ENCODE data around the gene ALDH1A2. TPM values are rescaled to one million over a fixed set of nuclear protein-coding genes. Genes with fewer than 3 reads are reported as not detected.

The ALDH1A2 gene
- polyA plus RNA-seq, 1 of the 3 experiments (the other 2 are of a cell fraction) = not detected

DNA sequence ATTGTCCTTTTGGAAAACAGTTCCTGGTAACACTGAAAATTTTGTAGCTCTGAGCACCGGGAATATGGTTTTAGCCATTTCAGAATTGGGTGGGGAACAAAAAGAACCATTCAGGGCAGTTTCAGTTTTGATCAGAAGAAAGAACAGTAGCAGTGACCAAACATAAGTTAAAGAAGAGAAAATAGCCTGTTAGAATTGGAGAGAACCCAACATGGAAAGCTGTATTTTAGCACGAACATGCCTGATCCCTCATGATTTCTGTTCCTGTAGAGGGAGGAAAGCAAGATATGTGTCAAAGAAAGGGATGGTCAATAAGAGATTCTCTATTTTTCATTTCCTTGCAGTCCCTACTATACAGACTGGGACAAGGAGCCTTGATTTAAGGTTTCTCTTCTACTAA lies 119.9 kb downstream of the ALDH1A2 start:
- Histone ChIP-seq H3K4me2 (no peak overlapping the region), H3F3A (replicated peaks; ENCODE audit: insufficient read depth) (no peaks in the 10 kb centered on the region), H3K79me2 (ENCODE audit: insufficient read depth) (no peaks in the 10 kb centered on the region), H3K9me2 (no peaks in the 10 kb centered on the region), H4K20me1 (ENCODE audit: insufficient read depth) (no peaks in the 10 kb centered on the region), H3K4me3 (ENCODE audit: low read depth in 2 of 2, low read length in 1 of 2) (no peak overlapping the region), H3K9me3 (no peaks in the 10 kb centered on the region), H3K9ac (no peak overlapping the region), H3K27me3 (ENCODE audit: insufficient read depth) (no peaks in the 10 kb centered on the region), H3K27ac (ENCODE audit: low read depth in 2 of 2, low read length in 1 of 2) (no peak overlapping the region), H2AFZ (ENCODE audit: low read depth) (no peak overlapping the region; the same call in 1 of the 2 replicates), H3K4me1 (ENCODE audit: control insufficient read depth in 1 of 2, insufficient read depth in 2 of 2, low read depth in 1 of 2, low read length in 1 of 2) (peaks cover 0 to 21% of the 10 kb centered on the region in 2 experiments; a peak in 2 of 4 replicates), H3K36me3 (replicated peaks in 1 of 2; ENCODE audit: control insufficient read depth in 1 of 2, insufficient read depth in 2 of 2, low read length in 1 of 2) (no peaks in the 10 kb centered on the region)
- POLR2A ChIA-PET = no interaction called here
- TF ChIP-seq TAF1 (IDR thresholded peaks at IDR 0.05; ENCODE audit: borderline replicate concordance, low read depth, low read length) (no peak), RFX5 (IDR thresholded peaks at IDR 0.05; ENCODE audit: low read length) (no peak), CHD2 (IDR thresholded peaks at IDR 0.05; ENCODE audit: low read length, partially characterized antibody) (no peak), SIN3A (IDR thresholded peaks at IDR 0.05; ENCODE audit: borderline replicate concordance, low read depth, low read length) (no peak), NRF1 (IDR thresholded peaks at IDR 0.05; ENCODE audit: low read depth, low read length) (no peak), FOXM1 (IDR thresholded peaks at IDR 0.05; ENCODE audit: low read depth) (no peak), FOSL2 (IDR thresholded peaks at IDR 0.05; ENCODE audit: borderline replicate concordance, low read depth) (no peak), POLR2AphosphoS5 (IDR thresholded peaks at IDR 0.05; ENCODE audit: low read depth, low read length) (no peak), TCF12 (IDR thresholded peaks at IDR 0.05) (no peak), JUND (IDR thresholded peaks at IDR 0.05) (no peak), GABPA (IDR thresholded peaks at IDR 0.05; ENCODE audit: low read depth) (no peak), RAD21 (IDR thresholded peaks at IDR 0.05; ENCODE audit: low read length) (no peak)
- TF ChIP-seq, protein P1, sequence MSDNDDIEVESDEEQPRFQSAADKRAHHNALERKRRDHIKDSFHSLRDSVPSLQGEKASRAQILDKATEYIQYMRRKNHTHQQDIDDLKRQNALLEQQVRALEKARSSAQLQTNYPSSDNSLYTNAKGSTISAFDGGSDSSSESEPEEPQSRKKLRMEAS (IDR thresholded peaks at IDR 0.05; ENCODE audit: low read depth) = no peak
- TF ChIP-seq, protein P2, sequence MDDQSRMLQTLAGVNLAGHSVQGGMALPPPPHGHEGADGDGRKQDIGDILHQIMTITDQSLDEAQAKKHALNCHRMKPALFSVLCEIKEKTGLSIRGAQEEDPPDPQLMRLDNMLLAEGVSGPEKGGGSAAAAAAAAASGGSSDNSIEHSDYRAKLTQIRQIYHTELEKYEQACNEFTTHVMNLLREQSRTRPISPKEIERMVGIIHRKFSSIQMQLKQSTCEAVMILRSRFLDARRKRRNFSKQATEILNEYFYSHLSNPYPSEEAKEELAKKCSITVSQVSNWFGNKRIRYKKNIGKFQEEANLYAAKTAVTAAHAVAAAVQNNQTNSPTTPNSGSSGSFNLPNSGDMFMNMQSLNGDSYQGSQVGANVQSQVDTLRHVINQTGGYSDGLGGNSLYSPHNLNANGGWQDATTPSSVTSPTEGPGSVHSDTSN (IDR thresholded peaks at IDR 0.05) = no peak
- TF ChIP-seq, protein P3, sequence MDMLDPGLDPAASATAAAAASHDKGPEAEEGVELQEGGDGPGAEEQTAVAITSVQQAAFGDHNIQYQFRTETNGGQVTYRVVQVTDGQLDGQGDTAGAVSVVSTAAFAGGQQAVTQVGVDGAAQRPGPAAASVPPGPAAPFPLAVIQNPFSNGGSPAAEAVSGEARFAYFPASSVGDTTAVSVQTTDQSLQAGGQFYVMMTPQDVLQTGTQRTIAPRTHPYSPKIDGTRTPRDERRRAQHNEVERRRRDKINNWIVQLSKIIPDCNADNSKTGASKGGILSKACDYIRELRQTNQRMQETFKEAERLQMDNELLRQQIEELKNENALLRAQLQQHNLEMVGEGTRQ (IDR thresholded peaks at IDR 0.05; ENCODE audit: borderline replicate concordance, low read depth, low read length) = no peak
- TF ChIP-seq, protein P4, sequence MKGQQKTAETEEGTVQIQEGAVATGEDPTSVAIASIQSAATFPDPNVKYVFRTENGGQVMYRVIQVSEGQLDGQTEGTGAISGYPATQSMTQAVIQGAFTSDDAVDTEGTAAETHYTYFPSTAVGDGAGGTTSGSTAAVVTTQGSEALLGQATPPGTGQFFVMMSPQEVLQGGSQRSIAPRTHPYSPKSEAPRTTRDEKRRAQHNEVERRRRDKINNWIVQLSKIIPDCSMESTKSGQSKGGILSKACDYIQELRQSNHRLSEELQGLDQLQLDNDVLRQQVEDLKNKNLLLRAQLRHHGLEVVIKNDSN (IDR thresholded peaks at IDR 0.05; ENCODE audit: borderline replicate concordance, low read depth) = no peak
- TF ChIP-seq, protein P5, sequence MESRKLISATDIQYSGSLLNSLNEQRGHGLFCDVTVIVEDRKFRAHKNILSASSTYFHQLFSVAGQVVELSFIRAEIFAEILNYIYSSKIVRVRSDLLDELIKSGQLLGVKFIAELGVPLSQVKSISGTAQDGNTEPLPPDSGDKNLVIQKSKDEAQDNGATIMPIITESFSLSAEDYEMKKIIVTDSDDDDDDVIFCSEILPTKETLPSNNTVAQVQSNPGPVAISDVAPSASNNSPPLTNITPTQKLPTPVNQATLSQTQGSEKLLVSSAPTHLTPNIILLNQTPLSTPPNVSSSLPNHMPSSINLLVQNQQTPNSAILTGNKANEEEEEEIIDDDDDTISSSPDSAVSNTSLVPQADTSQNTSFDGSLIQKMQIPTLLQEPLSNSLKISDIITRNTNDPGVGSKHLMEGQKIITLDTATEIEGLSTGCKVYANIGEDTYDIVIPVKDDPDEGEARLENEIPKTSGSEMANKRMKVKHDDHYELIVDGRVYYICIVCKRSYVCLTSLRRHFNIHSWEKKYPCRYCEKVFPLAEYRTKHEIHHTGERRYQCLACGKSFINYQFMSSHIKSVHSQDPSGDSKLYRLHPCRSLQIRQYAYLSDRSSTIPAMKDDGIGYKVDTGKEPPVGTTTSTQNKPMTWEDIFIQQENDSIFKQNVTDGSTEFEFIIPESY (IDR thresholded peaks at IDR 0.05; ENCODE audit: borderline replicate concordance, low read depth) = no peak
- TF ChIP-seq, protein P6, sequence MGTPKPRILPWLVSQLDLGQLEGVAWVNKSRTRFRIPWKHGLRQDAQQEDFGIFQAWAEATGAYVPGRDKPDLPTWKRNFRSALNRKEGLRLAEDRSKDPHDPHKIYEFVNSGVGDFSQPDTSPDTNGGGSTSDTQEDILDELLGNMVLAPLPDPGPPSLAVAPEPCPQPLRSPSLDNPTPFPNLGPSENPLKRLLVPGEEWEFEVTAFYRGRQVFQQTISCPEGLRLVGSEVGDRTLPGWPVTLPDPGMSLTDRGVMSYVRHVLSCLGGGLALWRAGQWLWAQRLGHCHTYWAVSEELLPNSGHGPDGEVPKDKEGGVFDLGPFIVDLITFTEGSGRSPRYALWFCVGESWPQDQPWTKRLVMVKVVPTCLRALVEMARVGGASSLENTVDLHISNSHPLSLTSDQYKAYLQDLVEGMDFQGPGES (IDR thresholded peaks at IDR 0.05; ENCODE audit: low read depth, low read length) = no peak
- 45% methylated on average over 2 of the region's 2 CpGs for WGBS (ENCODE audit: low lambda C conversion rate)
- no peak for DNase-seq
- CTCF ChIA-PET = interaction anchor here (1.1 kb wide), 1 partner anchor 80 kb away, joined by 3 read pairs; no protein-coding TSS in a partner anchor
